NT2/D1 (cell line): ENCODE results near the gene CYB5R4.

Source experiments
- DNase-seq: peaks from one replicate; pipeline ENCODE4 v3.0.0-alpha.2; 2011; ENCODE audit warnings: low read depth, low spot score
- H3K27me3 ChIP-seq: 2 replicates; pipeline ENCODE4 v1.6.0; 2011; ENCODE audit warnings: mild to moderate bottlenecking; ENCODE audit not compliant: insufficient read length, insufficient read depth
- H3K36me3 ChIP-seq: 2 replicates; pipeline ENCODE4 v1.6.1; 2011; ENCODE audit warnings: mild to moderate bottlenecking, low read length, mixed read lengths; ENCODE audit not compliant: insufficient read depth, insufficient read length
- H3K4me1 ChIP-seq: 2 replicates; pipeline ENCODE4 v1.5.1; 2011; ENCODE audit not compliant: insufficient read depth, insufficient read length
- H3K4me3 ChIP-seq: 2 replicates; pipeline ENCODE4 v1.5.1; 2011; ENCODE audit warnings: low read depth; ENCODE audit not compliant: insufficient read length
- H3K9ac ChIP-seq: 2 replicates; pipeline ENCODE4 v1.6.0; 2011; ENCODE audit warnings: low read depth; ENCODE audit not compliant: insufficient read length
- H3K9me3 ChIP-seq: 2 replicates; pipeline ENCODE4 v1.5.1; 2011; ENCODE audit warnings: mild to moderate bottlenecking, low read length; ENCODE audit not compliant: insufficient read depth
- SUZ12 ChIP-seq: IDR thresholded peaks from 2 replicates; pipeline ENCODE4 v1.6.1; 2011; ENCODE audit not compliant: insufficient read length, insufficient read depth; ENCODE audit errors: extremely low read depth
- YY1 ChIP-seq: IDR thresholded peaks from 2 replicates; pipeline ENCODE4 v1.6.1; 2011; ENCODE audit not compliant: insufficient read length, insufficient read depth
- ZNF274 ChIP-seq: IDR thresholded peaks from 2 replicates; pipeline ENCODE4 v1.6.1; 2011; ENCODE audit warnings: mild to moderate bottlenecking, low read depth, low read length

CYB5R4 gene

GRCh38 chr6:83952830-83953229 lies 93.3 kb downstream of the CYB5R4 start:
- peaks cover 4% of the 10 kb centered on the region for H3K36me3 ChIP-seq
- TF ChIP-seq ZNF274 (no peak), SUZ12 (no peak), YY1 (no peak)
- no peaks in the 10 kb centered on the region for H3K27me3 ChIP-seq
- no peak overlapping the region for H3K9ac ChIP-seq
- H3K9me3 ChIP-seq: no peaks in the 10 kb centered on the region
- DNase-seq: no peak
- H3K4me3 ChIP-seq: no peak overlapping the region
- no peaks in the 10 kb centered on the region for H3K4me1 ChIP-seq

GRCh38 chr6:83954371-83954770 lies 94.9 kb downstream of the CYB5R4 start:
- H3K27me3 ChIP-seq: no peaks in the 10 kb centered on the region
- no peaks in the 10 kb centered on the region for H3K9me3 ChIP-seq
- H3K9ac ChIP-seq: no peak overlapping the region
- peaks cover 8% of the 10 kb centered on the region for H3K36me3 ChIP-seq
- H3K4me1 ChIP-seq: no peaks in the 10 kb centered on the region
- DNase-seq: no peak
- H3K4me3 ChIP-seq: no peak overlapping the region
- TF ChIP-seq ZNF274 (no peak), YY1 (no peak), SUZ12 (no peak)

- Histone ChIP-seq H3K9me3 (no peaks in the 10 kb centered on the region), H3K4me1 (no peaks in the 10 kb centered on the region), H3K27me3 (no peaks in the 10 kb centered on the region), H3K9ac (no peak overlapping the region), H3K4me3 (no peak overlapping the region), H3K36me3 (peaks cover 8% of the 10 kb centered on the region)
- TF ChIP-seq ZNF274 (no peak), SUZ12 (no peak)
- no peak for DNase-seq
These were observed 98.8 kb downstream of the CYB5R4 start for GRCh38 chr6:83958241-83958685.

GRCh38 chr6:83960664-83961063 lies 101.2 kb downstream of the CYB5R4 start:
- no peak for DNase-seq

GRCh38 chr6:83962582-83962981 lies 103.1 kb downstream of the CYB5R4 start:
- DNase-seq: no peak
- no peak overlapping the region for H3K9ac ChIP-seq
- TF ChIP-seq ZNF274 (no peak), YY1 (no peak), SUZ12 (no peak)
- H3K27me3 ChIP-seq: no peaks in the 10 kb centered on the region
- H3K9me3 ChIP-seq: peaks cover 10% of the 10 kb centered on the region; the same call in 1 of the 2 replicates
- H3K36me3 ChIP-seq: peaks cover 4% of the 10 kb centered on the region
- no peak overlapping the region for H3K4me3 ChIP-seq
- no peaks in the 10 kb centered on the region for H3K4me1 ChIP-seq

More at GRCh38 chr6:83960664-83961063, 101.2 kb downstream of the CYB5R4 start:
- Histone ChIP-seq H3K36me3 (peaks cover 4% of the 10 kb centered on the region), H3K9ac (no peak overlapping the region), H3K4me1 (no peaks in the 10 kb centered on the region), H3K9me3 (peaks cover 10% of the 10 kb centered on the region; the same call in 1 of the 2 replicates), H3K27me3 (no peaks in the 10 kb centered on the region), H3K4me3 (no peak overlapping the region)
- TF ChIP-seq YY1: no peak
- no peak for TF ChIP-seq ZNF274
- TF ChIP-seq SUZ12: no peak

- Histone ChIP-seq H3K4me3 (no peak overlapping the region), H3K36me3 (no peaks in the 10 kb centered on the region), H3K4me1 (no peaks in the 10 kb centered on the region), H3K9ac (no peak overlapping the region), H3K27me3 (no peaks in the 10 kb centered on the region), H3K9me3 (peaks cover 10% of the 10 kb centered on the region; the same call in 1 of the 2 replicates)
- TF ChIP-seq ZNF274 (no peak), YY1 (no peak), SUZ12 (no peak)
- no peak for DNase-seq
These were observed 107.0 kb downstream of the CYB5R4 start for GRCh38 chr6:83966539-83966938.

GRCh38 chr6:83970582-83970981 lies 111.1 kb downstream of the CYB5R4 start:
- H3K4me1 ChIP-seq: no peaks in the 10 kb centered on the region
- H3K9me3 ChIP-seq: peaks cover 19% of the 10 kb centered on the region
- no peak overlapping the region for H3K9ac ChIP-seq
- TF ChIP-seq YY1: no peak
- TF ChIP-seq ZNF274: no peak
- TF ChIP-seq SUZ12: no peak
- no peak for DNase-seq
- no peaks in the 10 kb centered on the region for H3K36me3 ChIP-seq
- no peak overlapping the region for H3K4me3 ChIP-seq
- no peaks in the 10 kb centered on the region for H3K27me3 ChIP-seq
